ENCODE results near the gene MTMR11. TPM values are rescaled to one million over a fixed set of nuclear protein-coding genes. Genes with fewer than 3 reads are reported as not detected.

Gene MTMR11
- total and polyA plus RNA-seq, 9 of the 15 experiments (the other 6 are each of a cell fraction or from before 2014, with no cell fraction given), result 0.09 to 1.6 (median 0.51) TPM

GRCh38 chr1:149906570-149907075 lies 30.1 kb downstream of the MTMR11 start (continued):
- no peak for TF ChIP-seq ZNF511 (CRISPR knock-in tag; IDR thresholded peaks at IDR 0.05)

- H4K20me1 ChIP-seq (replicated peaks; ENCODE audit: control insufficient read depth, insufficient read depth, low read length), result no peaks in the 10 kb centered on the region
- no peaks in the 10 kb centered on the region for H3K27me3 ChIP-seq (ENCODE audit: control insufficient read depth in 2 of 2, insufficient read depth in 2 of 2, low read length in 2 of 2)
- DNase-seq (ENCODE audit: extremely low read depth in 1 of 4, low spot score in 3 of 4), result no peak
- no peaks in the 10 kb centered on the region for H3K9me3 ChIP-seq (replicated peaks; ENCODE audit: control insufficient read depth, insufficient read depth, low read depth, low read length)
- in situ Hi-C loops (cut with MboI), result no loop called here
- no peak for FAIRE-seq
- no peak overlapping the region for H3K9ac ChIP-seq (ENCODE audit: insufficient read depth in 1 of 2, low read depth in 2 of 2, low read length in 2 of 2)
- H3K36me3 ChIP-seq (ENCODE audit: control insufficient read depth, insufficient read depth, low read length), result no peaks in the 10 kb centered on the region
- no peak overlapping the region for H3K4me3 ChIP-seq
- ATAC-seq, result no peak; the same call in 2 of the 3 replicates
- no TSS peak for BruUV-seq (replicated peaks)
- intact Hi-C loops (cut with micrococcal nuclease), result no loop called here
- H2AFZ ChIP-seq (ENCODE audit: low read depth, low read length), result no peak overlapping the region
- POLR2A ChIA-PET, result interaction anchor here (0.5 to 1.2 kb wide), 3 partner anchors 12 to 19 kb away, joined by 4 to 7 read pairs (median 5); a partner anchor contains a TSS
- no peak overlapping the region for H3K27ac ChIP-seq (ENCODE audit: extremely low read depth, low read depth, low read length)
- CTCF ChIA-PET (ENCODE audit: low intra/inter-chr PET ratio), result no interaction called here
- WGBS (ENCODE audit: insufficient coverage, low coverage, missing lambda C conversion rate), result 66% methylated on average over 3 of the region's 5 CpGs
- H3K9me1 ChIP-seq (ENCODE audit: control insufficient read depth, insufficient read depth, low read length), result no peaks in the 10 kb centered on the region
- H3K79me2 ChIP-seq (ENCODE audit: control insufficient read depth, insufficient read depth, low read length), result no peaks in the 10 kb centered on the region
- no peak overlapping the region for H3K4me2 ChIP-seq (ENCODE audit: insufficient read depth, low read length)
- peaks cover 15 to 26% of the 10 kb centered on the region in 2 experiments for H3K4me1 ChIP-seq (replicated peaks in 1 of 2; ENCODE audit: control insufficient read depth in 2 of 2, insufficient read depth in 2 of 2, low read length in 2 of 2)
- TF ChIP-seq ZNF224 (CRISPR knock-in tag; IDR thresholded peaks at IDR 0.05) (no peak), ZNF77 (CRISPR knock-in tag; IDR thresholded peaks at IDR 0.05) (no peak), RCOR1 (IDR thresholded peaks at IDR 0.05; ENCODE audit: borderline replicate concordance in 1 of 2, low read depth in 2 of 2, low read length in 2 of 2) (no peak), ERF (CRISPR knock-in tag; IDR thresholded peaks at IDR 0.05) (no peak), MBD2 (IDR thresholded peaks at IDR 0.05; ENCODE audit: borderline replicate concordance, low read depth) (no peak), JUN (IDR thresholded peaks at IDR 0.05; ENCODE audit: borderline replicate concordance, low read depth, low read length) (no peak), JUN (CRISPR knock-in tag; IDR thresholded peaks at IDR 0.05; ENCODE audit: borderline replicate concordance) (no peak), PBX2 (CRISPR knock-in tag; IDR thresholded peaks at IDR 0.05; ENCODE audit: low read depth) (no peak), PBX2 (tag; conservative IDR thresholded peaks at IDR 0.05; ENCODE audit: low read depth) (no peak), HDAC1 (IDR thresholded peaks at IDR 0.05) (no peak), ARID4B (CRISPR knock-in tag; IDR thresholded peaks at IDR 0.05) (no peak), XRCC4 (IDR thresholded peaks at IDR 0.05; ENCODE audit: extremely low read depth, insufficient read depth, insufficient read length) (no peak)
Measured at GRCh38 chr1:149903836-149904491, 32.7 kb downstream of the MTMR11 start.

All from K562 (cell line).